Posterior vena cava (tissue), 2 donors: ENCODE results near the gene PLEKHG7. TPM values are rescaled to one million over a fixed set of nuclear protein-coding genes. Genes with fewer than 3 reads are reported as not detected.
"Not testable (repeated sequence)": the region's sequence is repeated elsewhere in the genome, so short reads cannot be mapped to it uniquely, and the experiment has no call there.

Experiments
- DNase-seq: peaks from one replicate; pipeline ENCODE4 v3.0.0-alpha.2; 2020; ENCODE audit warnings: low spot score
- intact Hi-C, 2 donors: fragments of 100-400 bp; cut with DNase I; formaldehyde crosslinking; loops; one replicate each; pipeline versions ENCODE4 v1.14.1 to v1.14.2; 2022 to 2023
- long read RNA-seq, 2 donors: library from polyadenylated mRNA; unstranded; transcript quantifications; one replicate each; pipeline ENCODE4 v2.0.0, GENCODE V29; 2020 to 2021
- total RNA-seq, 2 donors: library from RNA; stranded (reverse); fragmentation: NEBNext Ultra II Directional; extraction: Animal tissue kit (Norgen Biotek cat#: 25700); gene quantifications; one replicate each; pipeline ENCODE4 v1.2.1, GENCODE V29; 2021
- donor health status: DM: yes; HTN: yes; CAD: no.
- donor health status: DM: yes; HTN: yes; CAD: no.

Gene PLEKHG7
- total RNA-seq, result not detected
- long read RNA-seq, donor 1, result 0 reads
- long read RNA-seq, donor 2, result 0 reads

- intact Hi-C loops, result no loop called here
- no peak for DNase-seq
These were observed at the start of gene PLEKHG7 for GRCh38 chr12:92702754-92703679. Gene PLEKHG7 (plus strand): TSS chr12:92702989. CDS start chr12:92706632, 3,643 bp downstream.

GRCh38 chr12:92654256-92654655 is 48.5 kb upstream of the PLEKHG7 start:
- DNase-seq, intact Hi-C loops: not testable (repeated sequence)

- no peak for DNase-seq
- intact Hi-C loops, result no loop called here
These were observed 47.9 kb upstream of the PLEKHG7 start for GRCh38 chr12:92654929-92655328.

GRCh38 chr12:92656911-92657310 is 45.9 kb upstream of the PLEKHG7 start:
- no peak for DNase-seq
- intact Hi-C loops, result no loop called here

GRCh38 chr12:92657770-92658169 is 45.0 kb upstream of the PLEKHG7 start:
- no peak for DNase-seq
- intact Hi-C loops, result no loop called here

- intact Hi-C loops, result no loop called here
- DNase-seq, result no peak
These were observed 44.2 kb upstream of the PLEKHG7 start for GRCh38 chr12:92658611-92659010.

GRCh38 chr12:92661269-92661668 is 41.5 kb upstream of the PLEKHG7 start:
- intact Hi-C loops, result no loop called here

GRCh38 chr12:92665496-92665895 is 37.3 kb upstream of the PLEKHG7 start:
- intact Hi-C loops, result no loop called here
- no peak for DNase-seq

More at GRCh38 chr12:92661269-92661668, 41.5 kb upstream of the PLEKHG7 start:
- DNase-seq, result no peak

- intact Hi-C loops, result no loop called here
- DNase-seq, result no peak
These were observed 34.0 kb upstream of the PLEKHG7 start for GRCh38 chr12:92668739-92669138.

GRCh38 chr12:92671524-92671923 is 31.3 kb upstream of the PLEKHG7 start:
- intact Hi-C loops, DNase-seq: not testable (repeated sequence)

- DNase-seq, result no peak
- intact Hi-C loops, result no loop called here
These were observed 29.0 kb upstream of the PLEKHG7 start for GRCh38 chr12:92673756-92674155.

- no peak for DNase-seq
- intact Hi-C loops, result no loop called here
These were observed 28.3 kb upstream of the PLEKHG7 start for GRCh38 chr12:92674500-92674899.

GRCh38 chr12:92675092-92675865 is 27.5 kb upstream of the PLEKHG7 start:
- intact Hi-C loops, result no loop called here
- no peak for DNase-seq

GRCh38 chr12:92676710-92677109 is 26.1 kb upstream of the PLEKHG7 start:
- intact Hi-C loops, result no loop called here
- no peak for DNase-seq

GRCh38 chr12:92690601-92691000 is 12.2 kb upstream of the PLEKHG7 start:
- no peak for DNase-seq
- intact Hi-C loops, result no loop called here

- intact Hi-C loops, result no loop called here
- no peak for DNase-seq
These were observed 7.7 kb upstream of the PLEKHG7 start for GRCh38 chr12:92695056-92695455.

- intact Hi-C loops, result no loop called here
These were observed 7.2 kb upstream of the PLEKHG7 start for GRCh38 chr12:92695577-92695976.

GRCh38 chr12:92696216-92696615 is 6.6 kb upstream of the PLEKHG7 start:
- DNase-seq, result no peak

More at GRCh38 chr12:92695577-92695976, 7.2 kb upstream of the PLEKHG7 start:
- no peak for DNase-seq

GRCh38 chr12:92698474-92698873 is 4.3 kb upstream of the PLEKHG7 start:
- intact Hi-C loops, result no loop called here
- no peak for DNase-seq

More at GRCh38 chr12:92696216-92696615, 6.6 kb upstream of the PLEKHG7 start:
- intact Hi-C loops, result no loop called here

GRCh38 chr12:92701441-92701840 is 1.3 kb upstream of the PLEKHG7 start:
- intact Hi-C loops, result no loop called here
- DNase-seq, result no peak
